K562 (cell line): ENCODE measurements around the gene ADK. TPM values are rescaled to one million over a fixed set of nuclear protein-coding genes. Genes with fewer than 3 reads are reported as not detected.
A peak's percentile ranks its signal among the peaks of the same experiment; 100 is the strongest.

Experiments
- CREBBP ChIP-seq: IDR thresholded peaks from one replicate; pipeline ENCODE4 v1.6.1; 2012; ENCODE audit warnings: low read depth, mild to moderate bottlenecking, control low read depth, inconsistent platforms, low read length
- EHMT2 ChIP-seq: fragments of 450-650 bp; IDR thresholded peaks from 2 replicates; pipeline ENCODE4 v1.6.1; 2018; ENCODE audit warnings: antibody characterized with exemption
- ILK ChIP-seq: fragments of 450-650 bp; IDR thresholded peaks from 2 replicates; pipeline ENCODE4 v1.6.1; 2016; ENCODE audit warnings: missing genetic modification characterization, low read depth, mild to moderate bottlenecking, missing compliant biosample characterization, moderate library complexity, borderline replicate concordance
- JUN ChIP-seq, 2 experiments: sonication (generic) in 1 of 2; formaldehyde crosslinking in 1 of 2; IDR thresholded peaks; 2 replicates each; pipeline versions ENCODE4 v1.6.1 to v1.8.0; 2012 to 2022; ENCODE audit warnings: borderline replicate concordance in 2 of 2, mild to moderate bottlenecking in 2 of 2, improper control_type of control experiment in 1 of 2, low read depth in 1 of 2, low read length in 1 of 2, missing genetic modification reagents in 1 of 2
- KDM2B ChIP-seq: fragments of 250-450 bp; sonication (Bioruptor Pico); IDR thresholded peaks from 2 replicates; pipeline ENCODE4 v1.8.0; 2021; ENCODE audit warnings: mild to moderate bottlenecking, moderate library complexity
- MLX ChIP-seq, 2 experiments: fragments of 450-650 bp in 1 of 2; sonication (generic) in 1 of 2; formaldehyde crosslinking; conservative IDR thresholded peaks; 2 replicates each; pipeline versions ENCODE4 v1.4.0 to v1.8.1; 2020 to 2022; ENCODE audit warnings: mild to moderate bottlenecking in 1 of 2, missing genetic modification reagents in 1 of 2
- POU5F1 ChIP-seq: fragments of 150-350 bp; IDR thresholded peaks from 2 replicates; pipeline ENCODE4 v1.6.1; 2014; ENCODE audit warnings: borderline replicate concordance, low read length, low read depth, mild to moderate bottlenecking; ENCODE audit not compliant: partially characterized antibody
- PPARD ChIP-seq: fragments of 250-450 bp; sonication (Bioruptor Pico); IDR thresholded peaks from 2 replicates; pipeline ENCODE4 v1.8.0; 2022; ENCODE audit warnings: inconsistent platforms, mild to moderate bottlenecking, moderate library complexity
- SIX5 ChIP-seq, 2 experiments: IDR thresholded peaks; 2 replicates each; pipeline ENCODE4 v1.6.1; 2011; ENCODE audit warnings: low read length in 2 of 2, borderline replicate concordance in 1 of 2, low read depth in 1 of 2, mild to moderate bottlenecking in 1 of 2, moderate library complexity in 1 of 2; ENCODE audit not compliant: insufficient read depth in 1 of 2
- SRSF7 ChIP-seq: fragments of 200-400 bp; formaldehyde crosslinking; optimal IDR thresholded peaks from 2 replicates; pipeline ENCODE3; 2017; ENCODE audit warnings: mild to moderate bottlenecking, low read depth, low read length
- TBP ChIP-seq: optimal IDR thresholded peaks from 2 replicates; pipeline ENCODE3; 2011; ENCODE audit warnings: low read depth, low read length, improper control_type of control experiment
- ZFP36 ChIP-seq: fragments of 150-350 bp; IDR thresholded peaks from 2 replicates; pipeline ENCODE4 v1.6.1; 2018; ENCODE audit warnings: low read length, low read depth; ENCODE audit not compliant: partially characterized antibody
- ZNF354B ChIP-seq: fragments of 250-450 bp; sonication (Bioruptor Pico); IDR thresholded peaks from 2 replicates; pipeline ENCODE4 v1.4.0; 2020
- ZNF507 ChIP-seq: conservative IDR thresholded peaks from 2 replicates; pipeline ENCODE4 v1.6.1; 2017; ENCODE audit warnings: missing genetic modification characterization, missing compliant biosample characterization
- ZNF512 ChIP-seq: IDR thresholded peaks from 2 replicates; pipeline ENCODE4 v1.6.1; 2016; ENCODE audit warnings: missing genetic modification characterization, missing compliant biosample characterization
- ZNF584 ChIP-seq: fragments of 200-800 bp; sonication (Bioruptor generic); IDR thresholded peaks from 2 replicates; pipeline ENCODE4 v1.6.1; 2016; ENCODE audit warnings: low read depth, mild to moderate bottlenecking, missing genetic modification characterization, missing compliant biosample characterization
- ZNF695 ChIP-seq: fragments of 450-650 bp; formaldehyde crosslinking; IDR thresholded peaks from 2 replicates; pipeline ENCODE4 v1.4.0; 2020; ENCODE audit warnings: mild to moderate bottlenecking, moderate library complexity
- polyA plus RNA-seq, 8 experiments: library from polyadenylated mRNA; depleted of rRNA in 4 of 8; stranded (reverse) in 5 of 8; unstranded in 3 of 8; fragments of >200 nt; fragmentation: Nextera tagmentation in 2 of 8; fragmentation: Illumina TruSeq in 1 of 8; extraction: Ambion mirVana in 2 of 8; extraction: Trizol in 1 of 8; gene quantifications; 2 replicates each; pipeline versions ENCODE4 v1.2.1 to v1.2.3, GENCODE V29; 2011 to 2014; ENCODE audit warnings: inconsistent platforms in 1 of 8, missing spikeins in 1 of 8
- total RNA-seq, 7 experiments: library from RNA; depleted of rRNA in 6 of 7; stranded (reverse); fragments of >200 nt in 6 of 7; fragmentation: Illumina TruSeq in 2 of 7; extraction: Trizol in 2 of 7; gene quantifications; 2 replicates each; pipeline versions ENCODE4 v1.2.1 to v1.2.3, GENCODE V29; 2011 to 2021; ENCODE audit warnings: low replicate concordance in 1 of 7
- TF ChIP-seq, protein P1 (sequence below): fragments of 450-650 bp; IDR thresholded peaks from 2 replicates; pipeline ENCODE4 v1.6.1; 2018; ENCODE audit warnings: mild to moderate bottlenecking, low read depth; ENCODE audit not compliant: partially characterized antibody
- TF ChIP-seq, protein P2 (sequence below): fragments of 450-650 bp; formaldehyde crosslinking; IDR thresholded peaks from 2 replicates; pipeline ENCODE4 v1.4.0; 2022; ENCODE audit warnings: mild to moderate bottlenecking, moderate library complexity

The ADK gene
- total and polyA plus RNA-seq, 9 of the 15 experiments (the other 6 are each of a cell fraction or from before 2014, with no cell fraction given), result 54.2 to 97.8 (median 73.6) TPM

GRCh38 chr10:74150990-74151878, at the start of gene ADK (continued):
- TF ChIP-seq, protein P1, sequence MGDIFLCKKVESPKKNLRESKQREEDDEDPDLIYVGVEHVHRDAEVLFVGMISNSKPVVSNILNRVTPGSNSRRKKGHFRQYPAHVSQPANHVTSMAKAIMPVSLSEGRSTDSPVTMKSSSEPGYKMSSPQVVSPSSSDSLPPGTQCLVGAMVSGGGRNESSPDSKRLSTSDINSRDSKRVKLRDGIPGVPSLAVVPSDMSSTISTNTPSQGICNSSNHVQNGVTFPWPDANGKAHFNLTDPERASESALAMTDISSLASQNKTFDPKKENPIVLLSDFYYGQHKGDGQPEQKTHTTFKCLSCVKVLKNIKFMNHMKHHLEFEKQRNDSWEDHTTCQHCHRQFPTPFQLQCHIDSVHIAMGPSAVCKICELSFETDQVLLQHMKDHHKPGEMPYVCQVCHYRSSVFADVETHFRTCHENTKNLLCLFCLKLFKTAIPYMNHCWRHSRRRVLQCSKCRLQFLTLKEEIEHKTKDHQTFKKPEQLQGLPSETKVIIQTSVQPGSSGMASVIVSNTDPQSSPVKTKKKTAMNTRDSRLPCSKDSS, result no peak
- TF ChIP-seq, protein P2, sequence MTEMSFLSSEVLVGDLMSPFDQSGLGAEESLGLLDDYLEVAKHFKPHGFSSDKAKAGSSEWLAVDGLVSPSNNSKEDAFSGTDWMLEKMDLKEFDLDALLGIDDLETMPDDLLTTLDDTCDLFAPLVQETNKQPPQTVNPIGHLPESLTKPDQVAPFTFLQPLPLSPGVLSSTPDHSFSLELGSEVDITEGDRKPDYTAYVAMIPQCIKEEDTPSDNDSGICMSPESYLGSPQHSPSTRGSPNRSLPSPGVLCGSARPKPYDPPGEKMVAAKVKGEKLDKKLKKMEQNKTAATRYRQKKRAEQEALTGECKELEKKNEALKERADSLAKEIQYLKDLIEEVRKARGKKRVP (CRISPR knock-in tag), result no peak
- no peak for TF ChIP-seq ZNF695 (CRISPR knock-in tag)
- no peak for TF ChIP-seq ZNF354B (CRISPR knock-in tag)
- peak in 1 of 2 experiments; percentile 12; a peak in 1 of 4 replicates for TF ChIP-seq SIX5 (IDR thresholded peaks at IDR 0.05; ENCODE audit: borderline replicate concordance in 1 of 2, insufficient read depth in 1 of 2, low read depth in 1 of 2, low read length in 2 of 2)
- no peak for TF ChIP-seq ZNF584
- TF ChIP-seq EHMT2, result no peak
- no peak for TF ChIP-seq ZNF512 (tag)
- TF ChIP-seq CREBBP, result no peak
- no peak for TF ChIP-seq SRSF7
- peak; percentile 56 for TF ChIP-seq TBP
- no peak; the same call in 1 of the 2 replicates for TF ChIP-seq JUN (IDR thresholded peaks at IDR 0.05; ENCODE audit: borderline replicate concordance, low read depth, low read length)
- TF ChIP-seq JUN (CRISPR knock-in tag; IDR thresholded peaks at IDR 0.05; ENCODE audit: borderline replicate concordance), result 0 out of 2 replicates have a peak, but pooled peaks have one; percentile 70
- no peak for TF ChIP-seq PPARD (CRISPR knock-in tag)
- TF ChIP-seq ZNF507 (tag), result no peak
- no peak for TF ChIP-seq POU5F1
- no peak; the same call in 1 of the 2 replicates for TF ChIP-seq KDM2B (CRISPR knock-in tag)
- no peak for TF ChIP-seq ILK (tag)
- TF ChIP-seq ZFP36, result no peak
- TF ChIP-seq MLX (CRISPR knock-in tag; conservative IDR thresholded peaks at IDR 0.05), result no peak; a peak in 1 of 4 replicates
